Fibroblast of mammary gland (primary cell): ENCODE measurements around the gene ADAMTSL3.
"Not testable (repeated sequence)": the region's sequence is repeated elsewhere in the genome, so short reads cannot be mapped to it uniquely, and the experiment has no call there.

Source experiments
- DNase-seq: peaks from one replicate; pipeline ENCODE4 v3.0.0-alpha.2; 2010; ENCODE audit warnings: low read depth
- H3K4me3 ChIP-seq: 2 replicates; pipeline ENCODE4 v1.5.1; 2011; ENCODE audit warnings: low read depth, mild to moderate bottlenecking, low read length, moderate library complexity; ENCODE audit not compliant: control insufficient read depth
- TF ChIP-seq, protein P1 (sequence below): conservative IDR thresholded peaks from 2 replicates; pipeline ENCODE4 v1.5.1; 2011; ENCODE audit warnings: low read depth, low read length, inconsistent platforms; ENCODE audit not compliant: control insufficient read depth, insufficient read depth

The ADAMTSL3 gene

DNA sequence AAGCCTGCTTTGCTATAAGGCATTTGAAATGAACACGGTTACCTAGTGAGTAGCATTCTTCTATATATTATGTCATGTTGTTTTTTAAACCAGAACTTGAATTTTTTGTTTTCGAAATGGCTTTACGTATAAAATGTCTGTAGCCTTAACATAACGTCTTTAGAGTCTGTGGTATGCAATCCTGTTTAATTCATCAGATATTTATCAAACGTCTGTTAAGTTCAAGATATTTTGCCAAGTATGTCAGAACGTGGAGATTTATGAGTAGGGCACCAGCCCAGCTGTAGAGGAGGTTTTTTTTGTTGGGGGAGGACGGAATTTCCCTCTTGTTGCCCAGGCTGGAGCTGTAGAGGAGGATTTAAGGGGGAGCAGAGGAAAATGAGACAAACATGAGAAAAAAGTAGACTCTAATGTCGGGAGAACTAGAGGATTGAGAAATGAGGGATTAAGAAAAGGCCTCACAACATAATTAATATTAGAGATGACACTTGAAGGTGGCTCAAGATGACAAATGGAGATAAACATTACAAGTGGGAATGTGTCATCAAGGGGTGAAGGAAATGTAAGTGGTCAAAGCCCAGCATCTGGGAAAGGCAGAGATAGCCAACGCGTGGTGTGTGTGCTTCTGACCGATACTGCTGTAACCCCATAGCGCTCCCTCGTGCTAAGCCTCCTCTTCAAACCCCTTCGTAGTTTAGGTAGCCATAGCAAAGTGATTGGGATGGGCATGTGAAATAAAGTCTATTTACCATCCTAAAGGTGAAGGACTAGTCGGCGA, 427.7 kb downstream of the ADAMTSL3 start:
- TF ChIP-seq, protein P1, sequence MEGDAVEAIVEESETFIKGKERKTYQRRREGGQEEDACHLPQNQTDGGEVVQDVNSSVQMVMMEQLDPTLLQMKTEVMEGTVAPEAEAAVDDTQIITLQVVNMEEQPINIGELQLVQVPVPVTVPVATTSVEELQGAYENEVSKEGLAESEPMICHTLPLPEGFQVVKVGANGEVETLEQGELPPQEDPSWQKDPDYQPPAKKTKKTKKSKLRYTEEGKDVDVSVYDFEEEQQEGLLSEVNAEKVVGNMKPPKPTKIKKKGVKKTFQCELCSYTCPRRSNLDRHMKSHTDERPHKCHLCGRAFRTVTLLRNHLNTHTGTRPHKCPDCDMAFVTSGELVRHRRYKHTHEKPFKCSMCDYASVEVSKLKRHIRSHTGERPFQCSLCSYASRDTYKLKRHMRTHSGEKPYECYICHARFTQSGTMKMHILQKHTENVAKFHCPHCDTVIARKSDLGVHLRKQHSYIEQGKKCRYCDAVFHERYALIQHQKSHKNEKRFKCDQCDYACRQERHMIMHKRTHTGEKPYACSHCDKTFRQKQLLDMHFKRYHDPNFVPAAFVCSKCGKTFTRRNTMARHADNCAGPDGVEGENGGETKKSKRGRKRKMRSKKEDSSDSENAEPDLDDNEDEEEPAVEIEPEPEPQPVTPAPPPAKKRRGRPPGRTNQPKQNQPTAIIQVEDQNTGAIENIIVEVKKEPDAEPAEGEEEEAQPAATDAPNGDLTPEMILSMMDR = no peak
- no peak for DNase-seq
- H3K4me3 ChIP-seq = no peak overlapping the region

DNA sequence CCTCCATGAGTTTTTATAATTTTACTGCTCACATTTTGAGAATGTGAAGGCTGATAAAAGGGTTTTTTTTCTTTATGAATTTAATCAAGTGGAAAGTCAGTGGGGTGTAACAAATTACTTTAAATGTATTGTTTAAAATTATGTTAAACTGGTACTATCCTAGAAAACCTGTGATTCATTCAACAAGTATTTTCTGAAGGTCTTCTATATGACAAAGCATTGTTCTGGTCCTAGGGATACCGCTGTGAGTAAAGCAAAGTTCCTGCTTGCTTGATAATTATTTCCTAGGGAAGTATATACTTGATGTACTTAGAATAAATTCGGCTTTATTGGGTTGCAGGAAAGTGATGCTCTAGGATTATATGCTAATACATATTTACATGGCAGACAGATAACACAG, 428.8 kb downstream of the ADAMTSL3 start:
- TF ChIP-seq, protein P1 = no peak
- DNase-seq = no peak
- H3K4me3 ChIP-seq = no peak overlapping the region

DNA sequence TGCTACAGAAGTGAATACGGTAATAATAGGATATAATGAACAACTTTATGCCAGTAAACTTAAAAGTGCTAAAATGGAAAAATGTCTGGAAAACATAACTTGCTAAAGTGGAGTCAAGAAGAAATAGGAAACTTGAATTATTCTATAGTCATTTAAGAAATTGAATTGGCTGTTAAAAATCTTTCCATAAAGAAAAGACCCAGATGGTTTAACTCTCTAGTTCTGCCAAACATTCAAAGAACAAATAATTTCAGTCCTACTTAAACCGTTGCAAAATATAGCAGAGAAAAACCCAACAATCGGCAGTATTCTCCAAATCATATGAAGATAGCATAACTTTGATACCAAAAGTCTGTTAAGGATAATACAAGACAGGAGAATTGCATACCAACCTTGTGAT, 432.1 kb downstream of the ADAMTSL3 start:
- not testable (repeated sequence) for DNase-seq, H3K4me3 ChIP-seq
